ENCODE measurements around the gene DNAAF1.
"Not testable (repeated sequence)": the region's sequence is repeated elsewhere in the genome, so short reads cannot be mapped to it uniquely, and the experiment has no call there.

The DNAAF1 gene

DNA sequence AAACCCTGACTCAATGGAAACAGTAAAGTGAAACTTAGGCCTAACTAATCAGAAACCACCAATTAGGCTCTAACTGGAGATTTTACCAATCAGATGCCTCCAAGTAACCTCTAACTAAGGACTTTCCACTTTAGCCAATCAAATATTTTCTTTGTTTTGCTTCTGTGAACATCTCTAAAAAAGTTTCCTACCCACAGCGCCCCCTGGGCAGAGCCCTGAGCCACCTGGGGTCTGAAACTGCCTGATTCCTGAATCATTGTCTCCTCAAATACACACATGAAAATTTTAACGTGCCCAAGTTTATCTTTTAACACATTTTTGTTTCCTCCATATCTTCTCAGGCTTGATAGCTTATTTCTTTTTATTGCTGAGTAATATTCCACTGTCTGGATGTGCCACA lies 64.9 kb downstream of the DNAAF1 start:
- FAIRE-seq = no peak
- TF ChIP-seq, protein P1, sequence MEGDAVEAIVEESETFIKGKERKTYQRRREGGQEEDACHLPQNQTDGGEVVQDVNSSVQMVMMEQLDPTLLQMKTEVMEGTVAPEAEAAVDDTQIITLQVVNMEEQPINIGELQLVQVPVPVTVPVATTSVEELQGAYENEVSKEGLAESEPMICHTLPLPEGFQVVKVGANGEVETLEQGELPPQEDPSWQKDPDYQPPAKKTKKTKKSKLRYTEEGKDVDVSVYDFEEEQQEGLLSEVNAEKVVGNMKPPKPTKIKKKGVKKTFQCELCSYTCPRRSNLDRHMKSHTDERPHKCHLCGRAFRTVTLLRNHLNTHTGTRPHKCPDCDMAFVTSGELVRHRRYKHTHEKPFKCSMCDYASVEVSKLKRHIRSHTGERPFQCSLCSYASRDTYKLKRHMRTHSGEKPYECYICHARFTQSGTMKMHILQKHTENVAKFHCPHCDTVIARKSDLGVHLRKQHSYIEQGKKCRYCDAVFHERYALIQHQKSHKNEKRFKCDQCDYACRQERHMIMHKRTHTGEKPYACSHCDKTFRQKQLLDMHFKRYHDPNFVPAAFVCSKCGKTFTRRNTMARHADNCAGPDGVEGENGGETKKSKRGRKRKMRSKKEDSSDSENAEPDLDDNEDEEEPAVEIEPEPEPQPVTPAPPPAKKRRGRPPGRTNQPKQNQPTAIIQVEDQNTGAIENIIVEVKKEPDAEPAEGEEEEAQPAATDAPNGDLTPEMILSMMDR (IDR thresholded peaks at IDR 0.05; ENCODE audit: insufficient read depth, missing control alignments) = no peak
- DNase-seq (ENCODE audit: insufficient read length, low spot score) = no peak

DNA sequence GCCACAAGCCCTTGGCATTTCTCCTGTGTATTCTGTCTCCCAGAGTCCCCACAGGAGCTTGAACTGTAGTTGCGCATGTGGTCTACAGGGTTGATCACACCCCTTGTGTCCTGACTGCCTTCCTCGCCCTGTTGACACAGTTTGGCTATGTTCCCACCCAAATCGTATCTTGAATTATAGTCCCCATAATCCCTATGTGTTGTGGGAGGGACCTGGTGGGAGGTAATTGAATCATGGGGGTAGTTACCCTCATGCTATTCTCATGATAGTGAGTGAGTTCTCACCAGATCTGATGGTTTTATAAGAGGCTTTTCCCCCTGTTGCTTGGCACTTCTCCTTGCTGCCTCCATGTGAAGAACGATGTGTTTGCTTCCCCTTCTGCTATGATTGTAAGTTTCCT lies 67.0 kb downstream of the DNAAF1 start:
- no peak for FAIRE-seq
- TF ChIP-seq, protein P1 (IDR thresholded peaks at IDR 0.05; ENCODE audit: insufficient read depth, missing control alignments) = no peak
- DNase-seq (ENCODE audit: insufficient read length, low spot score) = no peak

DNA sequence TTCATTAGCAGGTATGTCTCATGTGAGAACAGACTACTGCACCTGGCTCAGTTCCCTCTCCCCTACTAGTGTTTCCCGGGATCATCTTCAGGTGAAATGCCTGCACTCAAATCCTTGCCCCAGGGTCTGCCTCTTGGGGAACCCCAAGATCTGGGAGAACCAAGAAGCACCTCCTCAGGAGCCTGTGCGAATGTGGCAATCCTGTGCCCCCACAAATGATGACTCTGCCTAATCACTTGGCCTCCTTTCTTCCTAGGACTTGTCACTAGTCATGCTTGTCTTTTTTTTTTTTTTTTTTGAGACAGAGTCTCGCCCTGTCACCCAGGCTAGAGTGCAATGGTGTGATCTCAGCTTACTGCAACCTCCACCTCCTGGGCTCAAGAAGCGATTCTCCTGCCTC lies 67.5 kb downstream of the DNAAF1 start:
- FAIRE-seq = no peak
- TF ChIP-seq, protein P1 (IDR thresholded peaks at IDR 0.05; ENCODE audit: insufficient read depth, missing control alignments) = no peak

DNA sequence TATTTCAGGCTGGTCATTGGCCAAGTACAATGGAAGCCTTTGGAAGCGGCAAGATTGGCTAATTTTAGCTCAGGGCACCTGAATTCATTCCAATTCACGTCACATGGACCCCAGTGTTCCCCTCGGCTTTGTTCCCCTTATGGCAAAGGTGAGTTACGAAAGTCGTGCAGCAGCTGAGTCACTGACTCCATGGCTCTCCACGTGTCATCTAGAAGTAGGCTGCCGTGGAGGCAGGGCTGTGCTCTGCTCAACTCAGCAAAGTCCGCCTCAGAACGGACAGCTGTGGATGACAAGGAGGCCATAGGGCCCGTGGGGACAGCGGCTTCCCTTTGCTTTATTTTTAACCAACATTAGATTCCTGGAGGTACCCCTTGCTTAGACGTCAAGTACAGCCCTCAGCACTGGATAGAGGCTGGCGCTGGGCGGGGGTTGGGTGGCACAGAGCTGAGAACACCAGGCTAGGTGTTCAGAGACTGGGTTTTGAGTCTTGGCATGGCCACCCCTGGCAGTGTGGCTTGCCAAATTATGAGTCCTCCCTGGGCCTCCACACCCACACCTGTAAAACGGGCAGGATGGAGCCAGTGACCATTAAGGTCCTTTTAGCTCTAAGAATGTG lies 69.5 kb downstream of the DNAAF1 start:
- TF ChIP-seq, protein P1 (IDR thresholded peaks at IDR 0.05; ENCODE audit: insufficient read depth, missing control alignments) = no peak
- FAIRE-seq (no peak), DNase-seq (ENCODE audit: insufficient read length, low spot score) (no peak)

More for the DNA sequence above, 67.5 kb downstream of the DNAAF1 start:
- no peak for DNase-seq (ENCODE audit: insufficient read length, low spot score)

DNA sequence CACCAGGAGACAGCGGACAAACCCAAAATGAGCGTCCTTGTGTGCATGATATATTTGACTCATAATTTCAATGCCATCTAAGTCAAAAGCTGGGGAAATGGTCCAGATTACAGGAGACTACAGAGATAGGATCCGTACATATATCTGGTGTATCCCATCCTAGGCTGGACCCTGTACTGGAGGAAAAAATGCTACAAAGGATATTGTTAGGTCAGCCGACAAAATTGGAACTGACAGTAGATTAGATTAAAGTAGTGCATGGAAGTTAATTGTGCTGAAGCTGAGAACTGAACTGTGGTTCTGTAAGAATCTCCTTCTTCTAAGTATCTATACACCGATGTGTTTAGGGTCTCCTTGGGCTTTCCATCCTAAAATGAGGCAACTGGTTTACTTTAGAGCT lies 70.4 kb downstream of the DNAAF1 start:
- no peak for DNase-seq (ENCODE audit: insufficient read length, low spot score)
- TF ChIP-seq, protein P1 (IDR thresholded peaks at IDR 0.05; ENCODE audit: insufficient read depth, missing control alignments) = no peak
- FAIRE-seq = no peak

DNA sequence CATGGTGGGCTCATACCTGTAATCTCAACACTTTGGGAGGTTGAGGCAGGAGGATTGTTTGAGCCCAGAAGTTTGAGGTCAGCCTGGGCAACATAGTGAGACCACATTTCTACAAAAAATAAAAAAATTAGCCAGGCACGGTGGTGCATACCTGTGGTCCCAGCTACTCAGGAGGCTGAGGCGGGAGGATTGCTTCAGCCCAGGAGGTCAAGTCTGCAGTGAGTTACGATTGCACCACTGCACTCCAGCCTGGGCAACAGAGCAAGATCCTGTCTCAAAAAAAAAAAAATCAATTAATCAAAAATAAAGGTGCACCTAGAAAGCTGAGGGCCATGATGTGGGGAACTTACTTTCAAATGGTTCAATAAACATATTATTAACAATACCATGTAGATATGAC lies 71.0 kb downstream of the DNAAF1 start:
- not testable (repeated sequence) for FAIRE-seq; DNase-seq (ENCODE audit: insufficient read length, low spot score)

DNA sequence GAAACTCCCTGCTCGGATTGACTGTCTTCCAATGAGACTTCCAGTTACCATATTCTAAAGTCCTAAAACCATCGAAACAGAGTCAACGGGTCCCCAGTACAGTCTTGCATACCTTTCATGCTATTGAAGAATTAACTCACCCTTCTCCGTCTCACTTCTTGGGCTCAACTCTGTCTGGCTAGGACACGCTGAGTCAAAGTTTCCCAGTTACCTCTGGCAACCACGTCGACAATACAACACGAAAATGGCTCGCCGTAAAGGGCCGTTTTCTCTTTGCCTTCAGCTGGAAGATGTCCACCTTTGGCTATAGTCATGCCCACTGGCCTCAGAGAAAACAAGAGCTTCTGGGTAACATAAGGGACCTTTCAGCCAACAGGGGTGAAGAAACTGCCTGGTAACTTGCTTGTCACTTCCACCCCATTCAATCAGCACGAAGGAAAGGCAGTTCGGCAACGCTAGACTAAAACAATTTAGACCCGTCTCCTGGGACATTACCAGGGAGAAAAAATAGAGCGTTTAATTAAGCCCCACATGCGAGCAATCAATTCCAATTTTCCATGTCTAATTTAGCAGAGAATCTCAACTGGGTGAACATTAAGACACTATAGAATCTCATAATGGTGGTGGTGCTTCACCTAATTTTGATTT lies 73.2 kb downstream of the DNAAF1 start:
- TF ChIP-seq, protein P1 (IDR thresholded peaks at IDR 0.05; ENCODE audit: insufficient read depth, missing control alignments) = no peak
- FAIRE-seq = no peak
- DNase-seq (ENCODE audit: insufficient read length, low spot score) = no peak

Measured in D721Med (cell line).